GM23338 (cell line): ENCODE data around the gene B4GALT6. TPM values are rescaled to one million over a fixed set of nuclear protein-coding genes. Genes with fewer than 3 reads are reported as not detected.

Experiments
- ATAC-seq: fragments of 200-7000 bp; cut with Tn5 transposase; 3 replicates; pipeline ENCODE4 v1.9.1; 2020
- DNase-seq: peaks from one replicate; pipeline ENCODE4 v3.0.0-alpha.2; 2015; ENCODE audit warnings: low spot score
- H2AFZ ChIP-seq: fragments of 200-600 bp; sonication (generic); 2 replicates; pipeline ENCODE4 v1.8.0; 2016; ENCODE audit warnings: antibody characterized with exemption, mild to moderate bottlenecking, moderate library complexity
- H3F3A ChIP-seq: fragments of 200-600 bp; sonication (generic); replicated peaks from 2 replicates; pipeline ENCODE4 v1.8.0; 2017; ENCODE audit warnings: antibody characterized with exemption, mixed run types, low read depth
- H3K27ac ChIP-seq: fragments of 200-600 bp; sonication (generic); 2 replicates; pipeline ENCODE4 v1.6.1; 2016; ENCODE audit warnings: low read depth
- H3K27me3 ChIP-seq: fragments of 200-600 bp; sonication (generic); 2 replicates; pipeline ENCODE4 v1.8.0; 2016; ENCODE audit warnings: mild to moderate bottlenecking, mixed run types, moderate library complexity; ENCODE audit not compliant: insufficient read depth
- H3K36me3 ChIP-seq: fragments of 200-600 bp; sonication (generic); 2 replicates; pipeline ENCODE4 v1.8.0; 2016; ENCODE audit warnings: mild to moderate bottlenecking; ENCODE audit not compliant: insufficient read depth
- H3K4me1 ChIP-seq: fragments of 200-600 bp; sonication (generic); 2 replicates; pipeline ENCODE4 v1.8.0; 2016; ENCODE audit warnings: mild to moderate bottlenecking, moderate library complexity; ENCODE audit not compliant: insufficient read depth
- H3K4me2 ChIP-seq: fragments of 200-600 bp; sonication (generic); 2 replicates; pipeline ENCODE4 v1.7.1; 2017; ENCODE audit warnings: mixed run types
- H3K4me3 ChIP-seq: fragments of 200-600 bp; sonication (generic); 2 replicates; pipeline ENCODE4 v1.6.1; 2016; ENCODE audit warnings: mixed run types
- H3K79me2 ChIP-seq: fragments of 200-600 bp; sonication (generic); replicated peaks from 2 replicates; pipeline ENCODE4 v1.8.0; 2017; ENCODE audit warnings: mild to moderate bottlenecking; ENCODE audit not compliant: insufficient read depth
- H3K9me2 ChIP-seq: fragments of 200-600 bp; sonication (generic); 2 replicates; pipeline ENCODE4 v1.8.0; 2017; ENCODE audit not compliant: insufficient read depth
- H4K20me1 ChIP-seq: fragments of 200-600 bp; sonication (generic); replicated peaks from 2 replicates; pipeline ENCODE4 v1.8.0; 2017; ENCODE audit warnings: mild to moderate bottlenecking; ENCODE audit not compliant: insufficient read depth
- H3K27ac Mint-ChIP-seq: 2 replicates; pipeline ENCODE4 v1.8.0; 2020; ENCODE audit warnings: inconsistent platforms, mild to moderate bottlenecking, moderate library complexity, mixed read lengths
- H3K27me3 Mint-ChIP-seq: 3 replicates; pipeline ENCODE4 v1.8.0; 2022; ENCODE audit warnings: low read depth, mild to moderate bottlenecking, moderate library complexity, mixed read lengths, inconsistent platforms; ENCODE audit not compliant: insufficient read depth, poor library complexity
- H3K36me3 Mint-ChIP-seq: 3 replicates; pipeline ENCODE4 v1.8.0; 2021; ENCODE audit warnings: low read depth, mild to moderate bottlenecking, inconsistent platforms, moderate library complexity, mixed read lengths
- H3K4me1 Mint-ChIP-seq: 3 replicates; pipeline ENCODE4 v1.8.0; 2020; ENCODE audit warnings: mild to moderate bottlenecking, inconsistent platforms, mixed read lengths
- H3K4me3 Mint-ChIP-seq: 3 replicates; pipeline ENCODE4 v1.8.0; 2021; ENCODE audit warnings: moderate library complexity, mild to moderate bottlenecking, inconsistent platforms, mixed read lengths
- H3K9me3 Mint-ChIP-seq: 3 replicates; pipeline ENCODE4 v1.8.0; 2020; ENCODE audit warnings: moderate library complexity, mild to moderate bottlenecking, inconsistent platforms, mixed read lengths
- CREB1 ChIP-seq: fragments of 250-450 bp; sonication (Bioruptor Pico); IDR thresholded peaks from 2 replicates; pipeline ENCODE4 v1.5.0; 2020; ENCODE audit warnings: low read depth, mild to moderate bottlenecking, moderate library complexity
- CTCF ChIP-seq, 2 experiments: fragments of 200-600 bp in 1 of 2; sonication (generic) in 1 of 2; conservative IDR thresholded peaks; 2 replicates each; pipeline versions ENCODE4 v1.5.1 to v1.6.1; 2016 to 2017; ENCODE audit warnings: antibody characterized with exemption in 2 of 2, low read depth in 2 of 2, mild to moderate bottlenecking in 2 of 2, moderate library complexity in 1 of 2
- ETS1 ChIP-seq: IDR thresholded peaks from 2 replicates; pipeline ENCODE4 v1.6.1; 2016; ENCODE audit warnings: antibody characterized with exemption
- EZH2 ChIP-seq: fragments of 200-600 bp; sonication (generic); IDR thresholded peaks from one replicate; pipeline ENCODE4 v1.8.0; 2017; ENCODE audit warnings: antibody characterized with exemption, mild to moderate bottlenecking, low read depth; ENCODE audit not compliant: unreplicated experiment
- JUNB ChIP-seq: IDR thresholded peaks from one replicate; pipeline ENCODE4 v1.6.1; 2016; ENCODE audit warnings: antibody characterized with exemption; ENCODE audit not compliant: unreplicated experiment
- POLR2AphosphoS5 ChIP-seq: IDR thresholded peaks from 2 replicates; pipeline ENCODE4 v1.6.1; 2016; ENCODE audit warnings: antibody characterized with exemption, low read depth
- REST ChIP-seq: IDR thresholded peaks from one replicate; pipeline ENCODE4 v1.6.1; 2018; ENCODE audit warnings: antibody characterized with exemption; ENCODE audit not compliant: unreplicated experiment
- ZNF114 ChIP-seq: fragments of 250-450 bp; sonication (Bioruptor Pico); IDR thresholded peaks from 2 replicates; pipeline ENCODE4 v1.5.0; 2020; ENCODE audit warnings: mild to moderate bottlenecking, moderate library complexity
- polyA plus RNA-seq: library from polyadenylated mRNA; unstranded; fragments of >200 nt; fragmentation: Nextera tagmentation; extraction: Ambion mirVana; gene quantifications from 2 replicates; pipeline ENCODE4 v1.2.1, GENCODE V29; 2016
- total RNA-seq: library from RNA; depleted of rRNA; stranded (reverse); fragments of >200 nt; shearing (Covaris generic); gene quantifications from 2 replicates; pipeline ENCODE4 v1.2.3, GENCODE V29; 2014

B4GALT6 gene
- total and polyA plus RNA-seq, 2 experiments from 2014 or later: 14.8 to 33.8 TPM

GRCh38 chr18:31694297-31694696 lies 9.9 kb upstream of the B4GALT6 start (continued):
- TF ChIP-seq JUNB (no peak), ETS1 (no peak), REST (no peak)

- no peaks in the 10 kb centered on the region; the same call in 1 of the 3 replicates for H3K9me3 Mint-ChIP-seq
- Histone ChIP-seq H3K27ac (no peak overlapping the region), H3K4me2 (no peak overlapping the region), H3K36me3 (no peaks in the 10 kb centered on the region), H2AFZ (no peak overlapping the region), H3K9me2 (no peaks in the 10 kb centered on the region), H3K27me3 (no peaks in the 10 kb centered on the region), H3F3A (no peaks in the 10 kb centered on the region; the same call in 1 of the 2 replicates), H3K79me2 (peaks cover 6% of the 10 kb centered on the region), H3K4me1 (peaks cover 16% of the 10 kb centered on the region), H4K20me1 (0 out of 2 replicates have a peak, but pooled peaks cover 4% of the 10 kb centered on the region), H3K4me3 (no peak overlapping the region)
- no peak overlapping the region for H3K27ac Mint-ChIP-seq
- peaks cover 9% of the 10 kb centered on the region for H3K27me3 Mint-ChIP-seq
- no peaks in the 10 kb centered on the region; the same call in 2 of the 3 replicates for H3K36me3 Mint-ChIP-seq
- peaks cover 19% of the 10 kb centered on the region for H3K4me1 Mint-ChIP-seq
- H3K4me3 Mint-ChIP-seq: no peak overlapping the region
- DNase-seq: no peak
- no peak for ATAC-seq
- TF ChIP-seq EZH2: no peak
- no peak for TF ChIP-seq CTCF (conservative IDR thresholded peaks at IDR 0.05; ENCODE audit: low read depth in 2 of 2)
- TF ChIP-seq POLR2AphosphoS5: no peak
- no peak for TF ChIP-seq ZNF114
- no peak for TF ChIP-seq CREB1 (CRISPR knock-in tag)
- no peak for TF ChIP-seq REST
Measured at GRCh38 chr18:31688606-31689005, 4.2 kb upstream of the B4GALT6 start.
